Body of pancreas (tissue), 4 donors: Measurements from ENCODE around the gene GDPD4.

Experiments
- CTCF ChIP-seq, 7 experiments: fragments of 450-650 bp in 4 of 7; fragments of 200-600 bp in 3 of 7; sonication (generic) in 3 of 7; IDR thresholded peaks; one replicate each; pipeline ENCODE4 v1.5.1; 2016 to 2019; ENCODE audit warnings: antibody characterized with exemption in 7 of 7
- POLR2A ChIP-seq, 3 donors: fragments of 450-650 bp; IDR thresholded peaks; one replicate each; pipeline ENCODE4 v1.6.1; 2016; ENCODE audit warnings: antibody characterized with exemption in 3 of 3, mild to moderate bottlenecking in 2 of 3

GRCh38 chr11:77230878-77231605, 70.4 kb downstream of the GDPD4 start:
- TF ChIP-seq CTCF (IDR thresholded peaks at IDR 0.05), result no peak
- TF ChIP-seq POLR2A (IDR thresholded peaks at IDR 0.05), result no peak
